Activated CD8-positive, alpha-beta memory T cell treated with anti-CD3 and anti-CD28 coated beads for 1 hour (primary cell): ENCODE measurements around the gene YES1.
"Not testable (repeated sequence)": the region's sequence is repeated elsewhere in the genome, so short reads cannot be mapped to it uniquely, and the experiment has no call there.

Experiments used
- DNase-seq, 2 donors: peaks; one replicate each; pipeline ENCODE4 v3.0.0-alpha.2; 2020; ENCODE audit warnings: low read depth in 1 of 2; ENCODE audit errors: extremely low read depth in 1 of 2

Gene YES1

GRCh38 chr18:732371-732770 is 79.7 kb downstream of the YES1 start:
- DNase-seq = no peak

- DNase-seq = no peak
These were observed 80.9 kb downstream of the YES1 start for GRCh38 chr18:731185-731584.

- no peak for DNase-seq
These were observed 81.3 kb downstream of the YES1 start for GRCh38 chr18:730692-731091.

- DNase-seq = not testable (repeated sequence)
These were observed 81.9 kb downstream of the YES1 start for GRCh38 chr18:730120-730519.

GRCh38 chr18:725646-726045 is 86.4 kb downstream of the YES1 start:
- DNase-seq = no peak

- no peak for DNase-seq
These were observed 88.4 kb downstream of the YES1 start for GRCh38 chr18:723541-724080.

- DNase-seq = no peak
These were observed 95.0 kb downstream of the YES1 start for GRCh38 chr18:717003-717402.

GRCh38 chr18:715626-716025 is 96.4 kb downstream of the YES1 start:
- DNase-seq = no peak

- DNase-seq = no peak
These were observed 98.9 kb downstream of the YES1 start for GRCh38 chr18:713135-713490.

- DNase-seq = peak; percentile 52 to 71
These were observed 99.5 kb downstream of the YES1 start, which contains the start of gene ENOSF1 for GRCh38 chr18:712401-713134. ENOSF1 (minus strand) TSS chr18:712630; CDS start chr18:712587, 43 bp downstream.

GRCh38 chr18:711657-712400 is 100.2 kb downstream of the YES1 start:
- DNase-seq = peak; percentile 46 to 51

GRCh38 chr18:711310-711656 is 100.8 kb downstream of the YES1 start:
- no peak for DNase-seq

- no peak for DNase-seq
These were observed 101.4 kb downstream of the YES1 start for GRCh38 chr18:710418-711300.

- no peak for DNase-seq
These were observed 102.3 kb downstream of the YES1 start for GRCh38 chr18:709771-710170.

- no peak for DNase-seq
These were observed 103.9 kb downstream of the YES1 start for GRCh38 chr18:708096-708495.

GRCh38 chr18:706405-706804 is 105.6 kb downstream of the YES1 start:
- no peak for DNase-seq

GRCh38 chr18:703213-703967 is 108.7 kb downstream of the YES1 start:
- no peak for DNase-seq

- no peak for DNase-seq
These were observed 114.2 kb downstream of the YES1 start for GRCh38 chr18:697800-698199.

- DNase-seq = no peak
These were observed 115.0 kb downstream of the YES1 start for GRCh38 chr18:697012-697411.

- DNase-seq = no peak
These were observed 118.4 kb downstream of the YES1 start for GRCh38 chr18:693466-694187.
